ENCODE results near the gene DGAT2.

DNA sequence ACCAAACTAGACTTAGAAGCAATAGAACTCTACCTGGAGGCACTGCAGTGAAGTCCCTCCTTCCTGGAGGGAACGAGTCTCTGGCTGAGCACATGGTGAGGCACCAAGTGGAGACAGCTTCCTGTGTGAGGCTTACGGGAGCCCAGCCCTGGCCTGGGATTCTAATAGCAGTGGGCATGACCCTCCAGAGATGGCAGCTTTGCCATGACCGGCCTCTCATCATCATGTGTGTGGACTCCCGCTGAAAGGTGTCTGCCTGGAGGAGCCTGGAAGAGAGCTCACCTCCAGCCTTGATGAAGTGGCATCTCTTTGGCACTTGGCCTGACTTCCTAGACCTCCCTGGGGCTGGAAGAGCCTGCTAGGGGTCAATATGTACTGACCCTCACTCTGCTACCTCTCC, 8.0 kb downstream of the DGAT2 start:
- TF ChIP-seq, protein P1, sequence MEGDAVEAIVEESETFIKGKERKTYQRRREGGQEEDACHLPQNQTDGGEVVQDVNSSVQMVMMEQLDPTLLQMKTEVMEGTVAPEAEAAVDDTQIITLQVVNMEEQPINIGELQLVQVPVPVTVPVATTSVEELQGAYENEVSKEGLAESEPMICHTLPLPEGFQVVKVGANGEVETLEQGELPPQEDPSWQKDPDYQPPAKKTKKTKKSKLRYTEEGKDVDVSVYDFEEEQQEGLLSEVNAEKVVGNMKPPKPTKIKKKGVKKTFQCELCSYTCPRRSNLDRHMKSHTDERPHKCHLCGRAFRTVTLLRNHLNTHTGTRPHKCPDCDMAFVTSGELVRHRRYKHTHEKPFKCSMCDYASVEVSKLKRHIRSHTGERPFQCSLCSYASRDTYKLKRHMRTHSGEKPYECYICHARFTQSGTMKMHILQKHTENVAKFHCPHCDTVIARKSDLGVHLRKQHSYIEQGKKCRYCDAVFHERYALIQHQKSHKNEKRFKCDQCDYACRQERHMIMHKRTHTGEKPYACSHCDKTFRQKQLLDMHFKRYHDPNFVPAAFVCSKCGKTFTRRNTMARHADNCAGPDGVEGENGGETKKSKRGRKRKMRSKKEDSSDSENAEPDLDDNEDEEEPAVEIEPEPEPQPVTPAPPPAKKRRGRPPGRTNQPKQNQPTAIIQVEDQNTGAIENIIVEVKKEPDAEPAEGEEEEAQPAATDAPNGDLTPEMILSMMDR (IDR thresholded peaks at IDR 0.05; ENCODE audit: low read length), result no peak
- no peak for TF ChIP-seq EZH2 (IDR thresholded peaks at IDR 0.05; ENCODE audit: borderline replicate concordance, low read length)

Measured in OCI-LY1 (cell line).